ENCODE measurements around the gene AGBL2.
A peak's percentile ranks its signal among the peaks of the same experiment; 100 is the strongest.
"Not testable (repeated sequence)": the region's sequence is repeated elsewhere in the genome, so short reads cannot be mapped to it uniquely, and the experiment has no call there.

AGBL2 gene, protein sequence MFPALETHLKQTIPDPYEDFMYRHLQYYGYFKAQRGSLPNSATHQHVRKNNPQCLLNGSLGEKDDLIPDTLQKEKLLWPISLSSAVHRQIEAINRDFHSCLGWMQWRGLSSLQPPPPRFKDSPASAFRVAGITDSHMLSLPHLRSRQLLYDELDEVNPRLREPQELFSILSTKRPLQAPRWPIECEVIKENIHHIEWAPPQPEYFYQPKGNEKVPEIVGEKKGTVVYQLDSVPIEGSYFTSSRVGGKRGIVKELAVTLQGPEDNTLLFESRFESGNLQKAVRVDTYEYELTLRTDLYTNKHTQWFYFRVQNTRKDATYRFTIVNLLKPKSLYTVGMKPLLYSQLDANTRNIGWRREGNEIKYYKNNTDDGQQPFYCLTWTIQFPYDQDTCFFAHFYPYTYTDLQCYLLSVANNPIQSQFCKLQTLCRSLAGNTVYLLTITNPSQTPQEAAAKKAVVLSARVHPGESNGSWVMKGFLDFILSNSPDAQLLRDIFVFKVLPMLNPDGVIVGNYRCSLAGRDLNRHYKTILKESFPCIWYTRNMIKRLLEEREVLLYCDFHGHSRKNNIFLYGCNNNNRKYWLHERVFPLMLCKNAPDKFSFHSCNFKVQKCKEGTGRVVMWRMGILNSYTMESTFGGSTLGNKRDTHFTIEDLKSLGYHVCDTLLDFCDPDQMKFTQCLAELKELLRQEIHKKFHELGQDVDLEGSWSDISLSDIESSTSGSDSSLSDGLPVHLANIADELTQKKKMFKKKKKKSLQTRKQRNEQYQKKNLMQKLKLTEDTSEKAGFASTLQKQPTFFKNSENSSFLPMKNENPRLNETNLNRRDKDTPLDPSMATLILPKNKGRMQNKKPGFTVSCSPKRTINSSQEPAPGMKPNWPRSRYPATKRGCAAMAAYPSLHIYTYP

DNA sequence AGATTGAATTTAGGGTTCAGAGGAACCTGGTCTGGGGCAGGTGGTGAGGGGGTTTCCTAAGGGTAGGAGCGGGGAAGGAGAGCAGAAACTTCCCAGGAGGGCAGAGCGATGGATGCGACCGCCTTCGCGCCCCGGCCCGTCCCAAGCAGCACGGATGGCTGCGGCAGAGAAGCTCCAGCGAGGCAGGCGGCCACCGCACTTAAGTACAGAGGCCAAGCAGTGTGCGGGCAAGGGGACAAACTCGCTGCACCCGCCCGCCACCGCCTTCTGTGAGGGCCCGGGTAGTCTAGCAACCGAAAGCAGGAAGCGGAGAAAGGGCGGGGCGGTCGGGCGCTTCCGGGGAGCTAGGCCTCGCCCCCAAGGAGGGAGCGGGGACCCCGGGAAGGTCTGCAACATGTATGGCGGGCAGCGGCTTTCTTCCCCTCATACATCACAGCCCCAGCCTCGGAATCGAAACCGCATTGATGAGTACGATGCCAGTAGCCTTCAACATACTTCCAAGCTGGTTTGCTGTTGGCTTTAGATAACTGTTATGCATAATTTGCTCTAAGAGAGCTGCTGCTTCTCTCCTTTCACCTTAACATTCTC, at the start of gene AGBL2:
Gene AGBL2, minus strand, starts transcription at position 288 of the 588 bp plus-strand sequence. CDS start 719 bp downstream, outside the sequence.
- H3K9me3 ChIP-seq (ENCODE audit: control insufficient read depth, low read length), result no peaks in the 10 kb centered on the region
- no peak within 1 kb of the TSS for H3K9ac ChIP-seq
- no peaks in the 10 kb centered on the region for H3K4me1 ChIP-seq
- no peaks in the 10 kb centered on the region for H3K79me2 ChIP-seq
- peak within 1 kb of the TSS; percentile 64 for H3K4me3 ChIP-seq (ENCODE audit: low read depth, low read length)
- no peak for TF ChIP-seq CTCF (IDR thresholded peaks at IDR 0.05)
- H3K27me3 ChIP-seq (ENCODE audit: control insufficient read depth, insufficient read depth, low read length), result no peaks in the 10 kb centered on the region
- H2AFZ ChIP-seq, result peak within 1 kb of the TSS; percentile 92
- H3K27ac ChIP-seq, result no peak within 1 kb of the TSS
- H3K36me3 ChIP-seq (ENCODE audit: control insufficient read depth, insufficient read depth, low read length), result no peaks in the 10 kb centered on the region
- peak within 1 kb of the TSS; percentile 73 for H3K4me2 ChIP-seq (ENCODE audit: low read length)

GRCh38 chr11:47759291-47759690, 44.1 kb upstream of the AGBL2 start:
- H3K27ac ChIP-seq; H3K36me3 ChIP-seq (ENCODE audit: control insufficient read depth, insufficient read depth, low read length); H3K9me3 ChIP-seq (ENCODE audit: control insufficient read depth, low read length); H3K4me2 ChIP-seq (ENCODE audit: low read length); H2AFZ ChIP-seq; H3K4me3 ChIP-seq (ENCODE audit: low read depth, low read length); H3K4me1 ChIP-seq; H3K9ac ChIP-seq; H3K27me3 ChIP-seq (ENCODE audit: control insufficient read depth, insufficient read depth, low read length): not testable (repeated sequence)
- H3K79me2 ChIP-seq, result peaks cover 25% of the 10 kb centered on the region

- no peak overlapping the region for H2AFZ ChIP-seq
- H3K9me3 ChIP-seq (ENCODE audit: control insufficient read depth, low read length), result no peaks in the 10 kb centered on the region
- H3K27ac ChIP-seq, result no peak overlapping the region
- peaks cover 17% of the 10 kb centered on the region for H3K79me2 ChIP-seq
- H3K9ac ChIP-seq, result no peak overlapping the region
- H3K4me1 ChIP-seq, result no peaks in the 10 kb centered on the region
- no peaks in the 10 kb centered on the region for H3K36me3 ChIP-seq (ENCODE audit: control insufficient read depth, insufficient read depth, low read length)
- H3K4me3 ChIP-seq (ENCODE audit: low read depth, low read length), result no peak overlapping the region
- no peak overlapping the region for H3K4me2 ChIP-seq (ENCODE audit: low read length)
- no peak for TF ChIP-seq CTCF (IDR thresholded peaks at IDR 0.05)
- no peaks in the 10 kb centered on the region for H3K27me3 ChIP-seq (ENCODE audit: control insufficient read depth, insufficient read depth, low read length)
Observed at GRCh38 chr11:47756208-47756607, 41.0 kb upstream of the AGBL2 start.

GRCh38 chr11:47750725-47751124, 35.6 kb upstream of the AGBL2 start:
- Histone ChIP-seq H3K4me2 (ENCODE audit: low read length) (no peak overlapping the region), H2AFZ (no peak overlapping the region), H3K36me3 (ENCODE audit: control insufficient read depth, insufficient read depth, low read length) (no peaks in the 10 kb centered on the region), H3K27me3 (ENCODE audit: control insufficient read depth, insufficient read depth, low read length) (no peaks in the 10 kb centered on the region), H3K4me3 (ENCODE audit: low read depth, low read length) (no peak overlapping the region), H3K9me3 (ENCODE audit: control insufficient read depth, low read length) (no peaks in the 10 kb centered on the region), H3K27ac (no peak overlapping the region), H3K79me2 (peaks cover 16% of the 10 kb centered on the region), H3K9ac (no peak overlapping the region), H3K4me1 (no peaks in the 10 kb centered on the region)
- no peak for TF ChIP-seq CTCF (IDR thresholded peaks at IDR 0.05)

DNA sequence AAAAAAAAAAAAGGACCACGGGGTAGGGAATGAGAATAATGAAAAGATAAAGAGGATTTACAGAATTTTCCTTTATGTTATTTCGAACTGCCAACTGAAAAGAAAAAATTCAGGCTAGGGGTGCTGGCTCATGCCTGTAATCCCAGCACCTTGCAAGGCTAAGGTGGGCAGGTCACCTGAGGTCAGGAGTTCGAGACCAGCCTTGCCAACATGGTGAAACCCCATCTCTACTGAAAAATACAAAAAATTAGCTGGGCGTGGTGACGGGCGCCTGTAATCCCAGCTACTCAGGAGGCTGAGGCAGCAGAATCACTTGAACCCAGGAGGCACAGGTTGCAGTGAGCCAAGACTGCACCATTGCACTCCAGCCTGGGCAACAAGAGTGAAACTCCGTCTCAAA, 27.3 kb upstream of the AGBL2 start:
- H3K4me1 ChIP-seq; H3K4me2 ChIP-seq (ENCODE audit: low read length); H3K27me3 ChIP-seq (ENCODE audit: control insufficient read depth, insufficient read depth, low read length); H3K36me3 ChIP-seq (ENCODE audit: control insufficient read depth, insufficient read depth, low read length); H3K4me3 ChIP-seq (ENCODE audit: low read depth, low read length); H3K27ac ChIP-seq; H3K9me3 ChIP-seq (ENCODE audit: control insufficient read depth, low read length); H2AFZ ChIP-seq; H3K9ac ChIP-seq: not testable (repeated sequence)
- H3K79me2 ChIP-seq, result peaks cover 11% of the 10 kb centered on the region

DNA sequence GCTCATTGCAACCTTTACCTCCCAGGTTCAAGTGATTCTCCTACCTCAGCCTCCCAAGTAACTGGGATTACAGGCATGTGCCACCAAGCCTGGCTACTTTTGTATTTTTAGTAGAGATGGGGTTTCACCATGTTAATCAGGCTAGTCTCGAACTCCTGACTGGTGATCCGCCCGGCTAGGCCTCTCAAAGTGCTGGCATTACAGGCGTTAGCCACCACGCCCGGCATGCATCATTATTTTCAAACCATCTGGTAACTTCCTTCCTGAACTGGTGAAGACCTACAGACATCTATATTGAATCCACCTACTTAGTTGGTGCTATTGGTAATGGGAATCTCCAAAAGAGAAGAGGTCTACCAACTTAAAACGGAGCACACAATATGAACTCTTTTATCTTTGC, 22.6 kb upstream of the AGBL2 start:
- H3K27me3 ChIP-seq (ENCODE audit: control insufficient read depth, insufficient read depth, low read length); H3K4me3 ChIP-seq (ENCODE audit: low read depth, low read length); H3K9me3 ChIP-seq (ENCODE audit: control insufficient read depth, low read length); H3K4me1 ChIP-seq; H3K9ac ChIP-seq; H3K4me2 ChIP-seq (ENCODE audit: low read length); H2AFZ ChIP-seq; H3K36me3 ChIP-seq (ENCODE audit: control insufficient read depth, insufficient read depth, low read length); H3K79me2 ChIP-seq; H3K27ac ChIP-seq: not testable (repeated sequence)

All from parathyroid adenoma (tissue), 2 donors.